ENCODE data around the gene WNT8A. TPM values are rescaled to one million over a fixed set of nuclear protein-coding genes. Genes with fewer than 3 reads are reported as not detected.

WNT8A gene
- total RNA-seq, 8 experiments from 2014 or later: 0.16 to 0.95 (median 0.54) TPM; not detected in 4

DNA sequence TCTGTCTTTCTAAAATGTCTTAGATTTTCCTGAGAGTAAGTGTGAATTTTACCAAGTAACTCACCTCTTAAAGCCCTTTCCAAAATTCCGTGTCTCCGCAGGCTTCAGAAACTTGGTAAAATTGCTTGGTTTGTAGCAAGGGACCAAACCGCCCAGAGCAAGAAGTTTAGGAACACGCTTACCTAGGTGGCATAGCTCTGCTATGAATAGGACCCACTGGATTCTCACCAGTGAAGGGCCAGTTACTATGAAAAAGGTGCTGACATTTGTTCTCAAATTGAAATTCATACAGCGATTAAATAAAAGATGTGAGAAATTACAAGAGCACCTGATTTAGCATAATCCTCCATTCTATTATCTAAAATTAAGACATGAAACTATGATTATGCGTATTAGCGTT is 48.7 kb downstream of the WNT8A start:
- in situ Hi-C loops (cut with MboI; ENCODE audit: low pct_unique_long_range_greater_than_20kb in 2 of 9, low sequenced_read_pairs in 9 of 9, unreplicated experiment in 9 of 9): loop anchor here in 6 of 9 experiments (10.0 to 25.0 kb wide), 4 partner anchors 58 to 495 kb away; partner anchors contain the start of gene HNRNPA0 (in 2 of the 6)
- H3K4me3 ChIP-seq: no peak overlapping the region
- H3K4me1 ChIP-seq (replicated peaks in 1 of 2): no peaks in the 10 kb centered on the region
- no peak for ATAC-seq (replicated peaks in 6 of 8)
- WGBS, 10 experiments: 63 to 100% (median 95%) methylated on average over 3 to 7 of the region's 7 CpGs
- H3K27ac ChIP-seq: no peak overlapping the region

DNA sequence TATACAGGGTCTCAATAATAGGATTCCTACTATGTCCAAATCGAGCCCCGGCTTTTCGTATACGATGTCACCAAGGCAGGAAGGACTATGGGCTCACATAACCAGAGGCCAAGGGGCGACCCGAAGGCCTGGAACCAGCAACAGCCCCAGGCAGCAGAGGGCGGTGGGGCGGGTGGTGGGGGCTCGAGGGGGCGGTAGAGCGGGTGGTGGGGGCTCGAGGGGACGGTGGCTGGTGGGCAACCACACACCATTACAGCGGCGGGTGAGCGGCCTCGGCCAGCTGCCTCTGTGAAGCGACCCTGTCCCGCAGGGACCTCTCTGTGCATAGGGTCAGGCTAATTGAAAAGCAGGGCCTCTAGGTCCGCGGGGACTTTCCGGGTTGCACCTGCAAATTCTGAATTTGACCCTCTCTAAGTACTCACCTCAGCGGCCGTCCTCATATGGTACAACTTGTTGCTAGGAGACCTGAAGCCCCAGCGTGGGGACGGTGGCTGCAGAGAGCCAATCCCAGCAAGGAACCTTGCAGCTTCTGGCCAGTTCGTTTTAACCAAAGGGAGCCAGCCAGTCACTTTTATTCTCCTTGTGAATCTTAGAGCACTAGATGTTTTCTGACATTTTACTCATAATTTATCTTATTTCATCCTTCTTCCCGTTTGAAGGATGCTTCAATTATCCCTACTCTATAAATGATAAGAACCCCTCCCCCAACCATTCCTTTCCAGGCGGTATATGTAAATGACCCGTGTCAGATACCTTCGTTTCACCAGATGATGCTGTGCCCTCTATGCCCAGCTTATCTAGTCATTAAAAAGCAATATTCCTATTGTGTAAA is 55.3 kb downstream of the WNT8A start, which contains the start of gene NME5:
Gene NME5 (minus strand): TSS at position 480 of the 832 bp plus-strand sequence. CDS start 648 bp downstream, outside the sequence.
- in situ Hi-C loops (cut with MboI; ENCODE audit: low pct_unique_long_range_greater_than_20kb in 2 of 9, low sequenced_read_pairs in 9 of 9, unreplicated experiment in 9 of 9): loop anchor here in 6 of 9 experiments (10.0 to 25.0 kb wide), 4 partner anchors 64 to 502 kb away; partner anchors contain the start of gene HNRNPA0 (in 2 of the 6)
- Histone ChIP-seq H3K27ac (no peak within 1 kb of the TSS), H3K4me1 (replicated peaks in 1 of 2) (peaks cover 0 to 7% of the 10 kb centered on the region in 2 donors), H3K4me3 (peak within 1 kb of the TSS; percentile 49 to 67 (median 65))
- 0 to 27% (median 7%) methylated on average over 2 to 11 of the region's 31 CpGs; no CpG with 5 or more reads in 3 of the 10 experiments for WGBS, 10 experiments
- peak in 7 of 8 experiments; percentile 87 to 99 (median 99) for ATAC-seq (replicated peaks in 6 of 8)

DNA sequence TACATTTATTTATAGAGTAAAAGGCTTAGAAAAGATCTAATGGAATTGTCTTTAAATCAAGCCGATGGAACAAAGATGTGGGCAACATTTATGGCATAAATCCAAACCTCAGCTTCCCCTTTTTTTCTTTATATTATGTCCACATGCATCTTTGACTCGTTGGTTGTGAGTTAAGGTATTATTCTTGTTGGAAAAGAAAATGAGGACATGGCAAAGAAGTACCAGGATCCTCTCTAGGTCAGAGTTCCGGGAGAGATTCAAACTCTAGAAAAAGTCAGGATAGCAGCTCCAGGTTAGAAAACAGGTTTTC is 55.9 kb downstream of the WNT8A start:
- WGBS, 10 experiments: 30 to 100% (median 65%) methylated on average over 1 to 3 of the region's 3 CpGs; no CpG with 5 or more reads in 1 of the 10 experiments
- no peak overlapping the region for H3K27ac ChIP-seq
- no peak for ATAC-seq (replicated peaks in 6 of 8)
- peak overlapping the region in 4 of 5 donors; percentile 49 to 66 (median 60) for H3K4me3 ChIP-seq
- peaks cover 0 to 7% of the 10 kb centered on the region in 2 donors for H3K4me1 ChIP-seq (replicated peaks in 1 of 2)
- in situ Hi-C loops (cut with MboI; ENCODE audit: low pct_unique_long_range_greater_than_20kb in 2 of 9, low sequenced_read_pairs in 9 of 9, unreplicated experiment in 9 of 9): loop anchor here in 6 of 9 experiments (10.0 to 25.0 kb wide), 4 partner anchors 65 to 502 kb away; partner anchors contain the start of gene HNRNPA0 (in 2 of the 6)

DNA sequence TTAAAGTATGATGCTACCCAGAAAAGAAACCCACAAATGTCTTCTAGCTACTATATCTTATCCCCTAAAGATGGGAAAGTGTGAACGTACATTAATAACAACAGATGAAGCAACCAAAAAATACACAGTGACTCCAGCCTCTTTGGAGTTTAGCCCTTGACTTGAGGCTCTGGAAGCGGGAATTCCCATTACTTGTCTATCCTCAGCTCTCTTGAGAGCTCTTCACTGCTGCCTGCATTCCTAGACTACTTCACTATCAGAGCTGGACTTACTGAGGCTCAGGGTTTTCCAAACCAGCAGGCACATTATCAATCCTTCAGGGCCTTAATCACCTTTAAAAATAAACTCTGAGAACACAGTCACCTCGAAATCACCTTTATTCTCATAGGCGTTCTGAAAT is 56.4 kb downstream of the WNT8A start:
- in situ Hi-C loops (cut with MboI; ENCODE audit: low pct_unique_long_range_greater_than_20kb in 2 of 9, low sequenced_read_pairs in 9 of 9, unreplicated experiment in 9 of 9): loop anchor here in 6 of 9 experiments (25.0 kb wide), 3 partner anchors 353 to 503 kb away; partner anchors contain the start of gene HNRNPA0 (in 2 of the 6)
- Histone ChIP-seq H3K4me1 (replicated peaks in 1 of 2) (peaks cover 0 to 7% of the 10 kb centered on the region in 2 donors), H3K27ac (no peak overlapping the region), H3K4me3 (no peak overlapping the region)
- no peak for ATAC-seq (replicated peaks in 6 of 8)
- 10 to 100% (median 72%) methylated on average over 1 to 4 of the region's 4 CpGs; no CpG with 5 or more reads in 1 of the 10 experiments for WGBS, 10 experiments

Other genes starting within 250 kb of the WNT8A start
- gene MYOT, start 216.2 kb upstream of the WNT8A start, total RNA-seq: under 1 TPM in 7 of 8 experiments, not detected in 1; 0.11 to 0.73 (median 0.22) TPM
- gene PKD2L2, start 194.6 kb upstream of the WNT8A start, total RNA-seq: 1 to 10 TPM in 2 of 8 experiments, under 1 TPM in 6; 0.14 to 1.1 (median 0.47) TPM
- 10 to 100 TPM; 12.2 to 32.8 (median 23.9) TPM for gene FAM13B, start 51.0 kb upstream of the WNT8A start, total RNA-seq
- gene NME5, start 55.4 kb downstream of the WNT8A start, total RNA-seq: 10 to 100 TPM in 1 of 8 experiments, 1 to 10 TPM in 6, not detected in 1; 1.7 to 26.2 (median 5.1) TPM
- gene BRD8, start 94.6 kb downstream of the WNT8A start, total RNA-seq: 100 to 1,000 TPM in 1 of 8 experiments, 10 to 100 TPM in 7; 32.7 to 130 (median 43.5) TPM
- gene KIF20A, start 95.1 kb downstream of the WNT8A start, total RNA-seq: 10 to 100 TPM in 3 of 8 experiments, 1 to 10 TPM in 4, under 1 TPM in 1; 0.46 to 44.4 (median 2.3) TPM
- 10 to 100 TPM; 17.7 to 40.7 (median 32.5) TPM for gene CDC23, start 129.3 kb downstream of the WNT8A start, total RNA-seq
- under 1 TPM; 0.14 to 0.65 (median 0.50) TPM for gene GFRA3, start 190.6 kb downstream of the WNT8A start, total RNA-seq
- gene CDC25C, start 247.8 kb downstream of the WNT8A start, total RNA-seq: 10 to 100 TPM in 2 of 8 experiments, 1 to 10 TPM in 3, under 1 TPM in 3; 0.15 to 17.7 (median 1.3) TPM